Measurements from ENCODE around the gene SLC25A23.

- no peak for TF ChIP-seq CTCF (IDR thresholded peaks at IDR 0.05; ENCODE audit: low read length)
- TF ChIP-seq EZH2 (optimal IDR thresholded peaks at IDR 0.05; ENCODE audit: low read depth, low read length): no peak
Observed at GRCh38 chr19:6396305-6396704, 63.3 kb downstream of the SLC25A23 start.
